NCI-H2227 (cell line): ENCODE results near the gene DIAPH2.
"Not testable (repeated sequence)": the region's sequence is repeated elsewhere in the genome, so short reads cannot be mapped to it uniquely, and the experiment has no call there.

ENCODE experiments used
- DNase-seq: peaks from one replicate; lab custom pipeline; 2025; ENCODE audit not compliant: unreplicated experiment; lab: John Stamatoyannopoulos, UW

DIAPH2 gene

GRCh38 chrX:97367125-97367524, 682.5 kb downstream of the DIAPH2 start:
- DNase-seq: no peak

GRCh38 chrX:97369947-97370346, 685.3 kb downstream of the DIAPH2 start:
- no peak for DNase-seq

- no peak for DNase-seq
These were observed 687.5 kb downstream of the DIAPH2 start for GRCh38 chrX:97372001-97372766.

GRCh38 chrX:97374266-97374665, 689.6 kb downstream of the DIAPH2 start:
- DNase-seq: no peak

- DNase-seq: no peak
These were observed 695.6 kb downstream of the DIAPH2 start for GRCh38 chrX:97380200-97380599.

GRCh38 chrX:97384685-97385084, 700.0 kb downstream of the DIAPH2 start:
- DNase-seq: no peak

- DNase-seq: no peak
These were observed 702.4 kb downstream of the DIAPH2 start for GRCh38 chrX:97387004-97387403.

- no peak for DNase-seq
These were observed 705.1 kb downstream of the DIAPH2 start for GRCh38 chrX:97389761-97390192.

- no peak for DNase-seq
These were observed 712.7 kb downstream of the DIAPH2 start for GRCh38 chrX:97397371-97397770.

GRCh38 chrX:97398030-97398551, 713.4 kb downstream of the DIAPH2 start:
- no peak for DNase-seq

- DNase-seq: no peak
These were observed 714.8 kb downstream of the DIAPH2 start for GRCh38 chrX:97399400-97399799.

- no peak for DNase-seq
These were observed 715.9 kb downstream of the DIAPH2 start for GRCh38 chrX:97400492-97400891.

GRCh38 chrX:97401154-97401553, 716.5 kb downstream of the DIAPH2 start:
- no peak for DNase-seq

GRCh38 chrX:97401586-97402136, 717.0 kb downstream of the DIAPH2 start:
- DNase-seq: no peak

- DNase-seq: no peak
These were observed 717.7 kb downstream of the DIAPH2 start for GRCh38 chrX:97402333-97402732.

- DNase-seq: no peak
These were observed 718.3 kb downstream of the DIAPH2 start for GRCh38 chrX:97402903-97403302.

GRCh38 chrX:97405031-97405660, 720.5 kb downstream of the DIAPH2 start:
- DNase-seq: no peak

- DNase-seq: not testable (repeated sequence)
These were observed 725.2 kb downstream of the DIAPH2 start for GRCh38 chrX:97409632-97410415.

- no peak for DNase-seq
These were observed 731.8 kb downstream of the DIAPH2 start for GRCh38 chrX:97416461-97416860.

- DNase-seq: no peak
These were observed 744.5 kb downstream of the DIAPH2 start for GRCh38 chrX:97429101-97429500.

- DNase-seq: no peak
These were observed 746.6 kb downstream of the DIAPH2 start for GRCh38 chrX:97431281-97431680.
